GM18520 (cell line): ENCODE measurements around the gene VIPR2.

ENCODE experiments used
- ATAC-seq: cut with Tn5 transposase; IDR thresholded peaks from one replicate; pipeline ENCODE4 v1.9.1; 2021; ENCODE audit not compliant: unreplicated experiment

The VIPR2 gene

DNA sequence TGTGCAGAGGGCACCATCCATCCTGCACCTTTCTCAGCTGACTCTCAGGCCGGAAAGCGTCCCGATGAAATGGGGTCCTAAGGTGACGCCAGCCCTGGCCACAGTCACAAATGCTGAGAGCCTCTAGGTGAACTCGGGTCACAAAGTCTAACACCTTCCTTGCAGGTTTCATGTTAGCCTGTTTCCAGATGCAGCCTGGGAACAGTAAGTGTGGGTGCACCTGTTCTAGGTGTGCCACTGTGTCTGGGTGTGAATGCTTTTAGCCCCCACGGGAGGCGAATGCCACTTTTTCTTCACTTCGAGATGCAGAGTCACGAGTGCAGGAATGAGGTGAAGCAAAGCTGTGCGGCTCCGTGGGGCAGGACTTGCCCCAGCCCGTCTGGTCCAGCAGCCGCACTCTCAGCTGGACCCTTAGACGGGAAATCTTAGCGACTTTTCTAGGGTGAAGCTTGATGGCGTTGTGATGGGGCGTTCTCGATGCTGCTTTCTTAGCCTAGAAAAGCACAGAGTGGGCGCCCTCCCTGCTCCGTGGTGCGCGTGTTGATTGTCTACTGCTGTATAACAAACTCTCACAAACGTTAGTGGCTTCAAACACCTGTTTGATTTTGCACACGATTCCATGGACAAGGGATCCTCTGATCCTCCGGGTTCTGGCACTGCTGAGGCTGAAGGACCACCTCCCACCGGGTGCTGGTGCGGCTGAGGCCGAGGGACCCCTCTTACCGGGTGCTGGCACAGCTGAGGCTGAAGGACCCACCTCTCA lies 13.6 kb upstream of the VIPR2 start:
- no peak for ATAC-seq

GRCh38 chr7:159157714-159158113 lies 13.0 kb upstream of the VIPR2 start:
- no peak for ATAC-seq

- ATAC-seq: no peak
These were observed 12.0 kb upstream of the VIPR2 start for GRCh38 chr7:159156436-159157245.

DNA sequence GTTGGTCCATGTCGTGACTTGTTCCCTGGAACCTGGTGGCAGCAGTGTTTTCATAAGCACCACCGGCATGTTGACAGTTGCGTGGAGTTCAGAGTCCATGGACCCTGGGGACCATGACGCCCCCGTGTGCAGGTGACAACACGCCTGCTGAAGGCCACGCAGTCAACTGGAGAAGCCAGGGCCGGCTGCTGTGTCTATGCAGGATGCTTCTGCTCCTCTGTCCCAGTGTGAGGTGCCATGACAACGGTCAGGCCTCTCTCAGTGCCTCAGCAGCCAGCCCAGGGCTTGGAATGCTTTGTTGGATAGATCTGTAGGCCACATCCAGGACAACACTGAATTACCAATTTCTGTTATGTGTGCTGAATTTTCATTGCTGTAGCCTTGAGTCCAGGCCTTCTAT lies 10.7 kb upstream of the VIPR2 start:
- ATAC-seq: no peak

GRCh38 chr7:159154243-159154642 lies 9.6 kb upstream of the VIPR2 start:
- no peak for ATAC-seq

GRCh38 chr7:159153511-159153910 lies 8.8 kb upstream of the VIPR2 start:
- no peak for ATAC-seq

GRCh38 chr7:159152816-159153215 lies 8.1 kb upstream of the VIPR2 start:
- no peak for ATAC-seq

- ATAC-seq: no peak
These were observed 6.6 kb upstream of the VIPR2 start for GRCh38 chr7:159151231-159151630.

GRCh38 chr7:159149488-159149887 lies 4.8 kb upstream of the VIPR2 start:
- no peak for ATAC-seq

- ATAC-seq: no peak
These were observed 4.0 kb upstream of the VIPR2 start for GRCh38 chr7:159148430-159149395.

GRCh38 chr7:159147687-159148086 lies 3.0 kb upstream of the VIPR2 start:
- ATAC-seq: no peak

DNA sequence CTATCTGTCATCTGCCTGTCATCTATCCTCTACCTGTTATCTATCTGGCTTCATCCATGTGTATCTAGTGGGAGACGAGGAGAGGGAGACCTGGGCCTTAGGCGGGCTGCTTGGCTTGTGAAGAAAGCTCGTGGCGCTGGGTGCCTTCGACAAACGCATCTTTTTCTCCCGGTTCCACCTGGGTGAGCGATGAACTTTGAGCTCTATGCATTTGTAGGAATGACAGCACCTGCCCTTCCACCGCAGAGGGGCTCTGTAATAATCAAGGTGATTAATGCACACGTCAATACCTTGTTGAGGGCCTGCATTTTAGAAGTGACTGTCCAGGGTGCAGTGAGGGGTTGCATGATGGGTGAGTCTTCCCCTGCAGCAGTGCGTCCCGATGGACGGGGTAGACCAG lies 2.6 kb upstream of the VIPR2 start:
- no peak for ATAC-seq

- no peak for ATAC-seq
These were observed 1.6 kb upstream of the VIPR2 start for GRCh38 chr7:159146084-159146858.

- ATAC-seq: no peak
These were observed 806 bp upstream of the VIPR2 start for GRCh38 chr7:159145490-159145855.

GRCh38 chr7:159143780-159144757 lies 598 bp downstream of the VIPR2 start:
- ATAC-seq: no peak

DNA sequence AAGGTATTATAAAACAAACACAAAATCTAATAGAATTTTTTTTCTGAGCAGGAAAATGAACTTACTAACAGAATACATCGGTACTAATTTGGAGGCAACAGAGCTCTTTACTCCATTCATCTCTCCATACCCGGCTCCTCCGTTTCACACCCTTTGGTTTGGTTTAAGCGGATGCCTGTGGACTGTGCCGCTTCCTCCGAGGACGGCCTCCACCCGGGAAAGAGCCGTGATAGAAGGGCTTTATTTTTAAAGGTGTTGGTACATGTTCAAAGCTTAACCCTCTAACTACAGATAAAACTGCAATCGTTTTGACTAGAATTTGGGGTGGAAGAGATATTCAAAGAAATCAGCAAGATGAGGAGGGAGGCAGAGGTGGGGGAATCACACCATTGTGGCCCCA lies 1.9 kb downstream of the VIPR2 start:
- ATAC-seq: no peak

DNA sequence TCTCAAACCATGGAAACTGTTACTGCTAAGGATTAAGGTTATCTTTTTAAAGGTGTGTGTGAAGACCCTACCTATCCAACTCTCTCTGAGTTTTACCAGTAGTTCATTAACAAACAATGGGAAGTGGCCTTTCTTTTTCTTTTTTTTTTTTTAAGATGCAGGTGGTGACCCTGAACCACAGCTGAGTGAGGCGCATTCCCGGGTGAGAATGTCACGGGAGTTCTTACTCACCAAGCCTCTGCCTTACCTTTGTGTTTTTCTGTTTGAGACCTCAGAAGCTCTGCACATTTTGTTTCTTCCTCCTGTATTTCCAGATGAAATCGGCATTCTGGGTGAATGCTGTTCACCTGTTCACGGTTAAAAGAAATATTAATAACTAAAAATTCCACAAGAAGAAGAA lies 2.5 kb downstream of the VIPR2 start:
- no peak for ATAC-seq

DNA sequence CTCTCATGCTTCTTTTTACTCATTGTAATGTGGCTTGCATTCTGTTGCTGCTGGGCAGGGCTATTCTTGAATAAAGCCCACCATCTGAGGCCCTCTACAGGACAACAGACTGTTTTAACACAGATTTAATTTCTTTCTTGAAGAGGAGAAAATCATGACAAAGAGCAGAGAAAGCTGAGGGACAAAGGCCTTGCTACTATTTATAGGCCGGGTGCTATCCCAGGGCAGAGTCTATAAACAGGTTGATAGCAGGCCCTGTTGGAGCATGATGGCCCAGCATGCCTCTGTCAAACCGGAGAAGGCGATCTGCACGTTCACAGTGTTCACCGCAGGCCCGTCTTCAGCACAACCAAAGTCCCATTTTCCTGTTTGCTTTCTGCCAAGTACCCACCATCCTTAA lies 3.0 kb downstream of the VIPR2 start:
- no peak for ATAC-seq

GRCh38 chr7:159141167-159141566 lies 3.5 kb downstream of the VIPR2 start:
- ATAC-seq: no peak
